Loucy (cell line): Measurements from ENCODE around the gene NEU4.

Source experiments
- H2AFZ ChIP-seq: fragments of 200-600 bp; sonication (generic); 2 replicates; pipeline ENCODE4 v1.6.0; 2016; ENCODE audit warnings: antibody characterized with exemption, mild to moderate bottlenecking, low read length, moderate library complexity
- H3F3A ChIP-seq: fragments of 200-600 bp; 2 replicates; pipeline ENCODE4 v1.6.0; 2016; ENCODE audit warnings: antibody characterized with exemption, low read depth, mild to moderate bottlenecking
- H3K27me3 ChIP-seq: fragments of 200-600 bp; sonication (generic); 2 replicates; pipeline ENCODE4 v1.6.1; 2014; ENCODE audit warnings: low read length, mild to moderate bottlenecking; ENCODE audit not compliant: insufficient read depth, poor library complexity, severe bottlenecking
- H3K36me3 ChIP-seq: fragments of 200-600 bp; sonication (generic); 2 replicates; pipeline ENCODE4 v1.6.1; 2016; ENCODE audit warnings: low read length; ENCODE audit not compliant: insufficient read depth
- H3K4me1 ChIP-seq: fragments of 200-600 bp; sonication (generic); 2 replicates; pipeline ENCODE4 v1.5.1; 2014; ENCODE audit warnings: low read length, mild to moderate bottlenecking; ENCODE audit not compliant: insufficient read depth, poor library complexity, severe bottlenecking
- H3K4me2 ChIP-seq: fragments of 200-600 bp; sonication (generic); 2 replicates; pipeline ENCODE4 v1.6.0; 2014; ENCODE audit warnings: antibody characterized with exemption, low read length, low read depth, mild to moderate bottlenecking; ENCODE audit not compliant: poor library complexity, severe bottlenecking
- H3K4me3 ChIP-seq: fragments of 200-600 bp; sonication (generic); 2 replicates; pipeline ENCODE4 v1.5.1; 2014; ENCODE audit warnings: low read length, mild to moderate bottlenecking, mixed read lengths; ENCODE audit not compliant: poor library complexity, severe bottlenecking
- H3K79me2 ChIP-seq: fragments of 200-600 bp; sonication (generic); 2 replicates; pipeline ENCODE4 v1.6.1; 2014; ENCODE audit warnings: low read length; ENCODE audit not compliant: insufficient read depth
- H3K9ac ChIP-seq: fragments of 200-600 bp; sonication (generic); 2 replicates; pipeline ENCODE4 v1.6.0; 2014; ENCODE audit warnings: mild to moderate bottlenecking, low read depth, low read length, moderate library complexity; ENCODE audit not compliant: poor library complexity, severe bottlenecking
- H3K9me2 ChIP-seq: fragments of 200-600 bp; sonication (generic); replicated peaks from 2 replicates; pipeline ENCODE4 v1.6.1; 2016; ENCODE audit warnings: low read depth, low read length, mixed read lengths
- H3K9me3 ChIP-seq: fragments of 200-600 bp; sonication (generic); 2 replicates; pipeline ENCODE4 v1.6.1; 2014; ENCODE audit warnings: mild to moderate bottlenecking, antibody characterized with exemption, low read length, low read depth; ENCODE audit not compliant: insufficient read depth
- H4K20me1 ChIP-seq: fragments of 200-600 bp; sonication (generic); 2 replicates; pipeline ENCODE4 v1.6.0; 2014; ENCODE audit warnings: antibody characterized with exemption, low read length, mild to moderate bottlenecking; ENCODE audit not compliant: insufficient read depth, poor library complexity, severe bottlenecking
- CTCF ChIP-seq: fragments of 200-600 bp; sonication (generic); conservative IDR thresholded peaks from 2 replicates; pipeline ENCODE4 v1.5.1; 2014; ENCODE audit warnings: mild to moderate bottlenecking, antibody characterized with exemption, low read length
- EZH2phosphoT487 ChIP-seq: fragments of 200-600 bp; IDR thresholded peaks from 2 replicates; pipeline ENCODE4 v1.6.1; 2018; ENCODE audit warnings: antibody characterized with exemption, mild to moderate bottlenecking, moderate library complexity, borderline replicate concordance

NEU4 gene

DNA sequence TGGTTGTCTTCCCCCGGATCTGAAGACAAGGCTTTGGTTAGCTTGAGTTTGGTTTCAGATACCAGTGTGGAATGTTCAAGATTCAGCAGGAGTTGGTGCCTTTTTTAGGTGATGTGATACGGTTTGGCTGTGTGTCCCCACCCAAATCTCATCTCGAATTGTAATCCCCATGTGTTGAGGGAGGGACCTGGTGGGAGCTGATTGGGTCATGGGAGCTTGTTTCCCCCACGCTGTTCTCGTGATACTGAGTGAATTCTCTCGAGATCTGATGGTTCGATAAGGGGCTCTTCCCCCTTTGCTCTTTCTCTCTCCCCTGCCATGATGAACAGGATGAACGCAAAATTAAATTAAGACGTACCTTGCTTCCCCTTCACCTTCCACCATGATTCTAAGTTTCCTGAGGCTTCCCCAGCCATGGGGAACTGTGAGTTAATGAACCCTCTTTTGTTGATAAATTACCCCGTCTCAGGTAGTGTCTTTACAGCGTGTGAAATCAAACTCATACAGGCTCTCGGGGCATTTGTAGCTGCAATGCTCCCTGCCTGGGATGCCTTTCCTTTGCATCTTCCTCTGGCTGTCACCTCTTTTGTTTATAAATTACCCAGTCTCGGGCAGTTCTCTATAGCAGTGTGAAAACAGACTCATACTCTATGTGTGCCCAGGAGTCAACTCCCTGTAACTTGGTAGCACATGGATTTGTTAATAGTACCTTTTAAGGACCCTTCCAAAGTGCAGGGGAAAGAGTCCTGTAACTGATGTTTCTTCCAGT is 28.4 kb downstream of the NEU4 start:
- Histone ChIP-seq H3K79me2 (no peaks in the 10 kb centered on the region), H2AFZ (no peak overlapping the region), H3K4me3 (no peak overlapping the region), H3K4me1 (peaks cover 7% of the 10 kb centered on the region), H3K4me2 (no peak overlapping the region), H3K27me3 (no peaks in the 10 kb centered on the region), H3K9me2 (no peaks in the 10 kb centered on the region), H3K9me3 (no peaks in the 10 kb centered on the region), H4K20me1 (no peaks in the 10 kb centered on the region), H3F3A (no peaks in the 10 kb centered on the region; the same call in 1 of the 2 replicates), H3K36me3 (no peaks in the 10 kb centered on the region), H3K9ac (no peak overlapping the region)
- TF ChIP-seq EZH2phosphoT487 (no peak), CTCF (no peak)

DNA sequence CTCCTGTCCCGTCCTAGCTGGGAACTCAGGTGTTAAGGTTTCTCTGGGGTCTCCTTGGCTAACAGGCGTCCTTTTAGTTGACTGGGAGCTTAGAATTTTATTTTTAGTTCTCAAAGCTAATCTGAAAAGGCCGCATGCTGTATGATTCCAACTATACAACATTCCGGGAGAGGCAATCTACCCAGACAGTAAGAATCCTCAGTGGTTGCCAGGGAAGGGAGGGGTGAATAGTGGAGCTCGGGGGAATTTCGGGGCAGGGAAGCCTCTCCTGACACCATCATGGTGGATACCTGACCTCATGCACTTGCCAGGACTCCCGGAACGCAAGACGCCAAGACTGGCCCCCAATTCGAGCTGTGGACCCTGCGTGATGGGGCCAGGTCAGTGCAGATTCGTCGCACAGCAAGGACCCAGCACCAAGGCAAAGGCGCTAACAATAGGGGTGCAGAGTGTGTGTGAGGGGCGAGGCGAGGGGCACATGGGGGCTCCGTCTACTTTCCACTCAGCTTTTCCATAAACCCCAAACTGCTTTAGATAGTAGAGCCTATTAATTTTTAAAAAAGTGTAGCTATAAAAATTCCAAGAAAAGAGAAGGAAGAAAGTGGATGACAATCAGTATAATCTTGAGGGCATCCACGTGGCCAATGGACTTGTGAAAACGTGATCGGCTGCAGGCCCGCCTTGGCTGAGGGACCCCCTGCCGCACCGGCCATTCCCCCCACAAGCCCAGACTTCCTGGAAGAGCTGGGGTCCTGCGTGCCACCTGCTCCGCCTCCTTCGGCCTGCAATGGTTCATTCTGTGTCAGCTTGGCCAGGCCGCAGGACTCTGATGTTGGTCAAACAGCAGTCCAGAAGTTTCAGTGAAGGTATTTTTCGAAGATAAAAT is 32.4 kb downstream of the NEU4 start:
- no peaks in the 10 kb centered on the region for H3F3A ChIP-seq
- no peaks in the 10 kb centered on the region for H3K9me2 ChIP-seq
- H3K9me3 ChIP-seq: no peaks in the 10 kb centered on the region
- H3K4me1 ChIP-seq: peaks cover 4% of the 10 kb centered on the region
- no peaks in the 10 kb centered on the region for H3K36me3 ChIP-seq
- H2AFZ ChIP-seq: no peak overlapping the region
- H3K79me2 ChIP-seq: no peaks in the 10 kb centered on the region
- no peak overlapping the region for H3K4me3 ChIP-seq
- TF ChIP-seq EZH2phosphoT487: no peak
- no peak for TF ChIP-seq CTCF
- H3K27me3 ChIP-seq: no peaks in the 10 kb centered on the region
- no peaks in the 10 kb centered on the region for H4K20me1 ChIP-seq
- H3K9ac ChIP-seq: no peak overlapping the region
- no peak overlapping the region for H3K4me2 ChIP-seq

DNA sequence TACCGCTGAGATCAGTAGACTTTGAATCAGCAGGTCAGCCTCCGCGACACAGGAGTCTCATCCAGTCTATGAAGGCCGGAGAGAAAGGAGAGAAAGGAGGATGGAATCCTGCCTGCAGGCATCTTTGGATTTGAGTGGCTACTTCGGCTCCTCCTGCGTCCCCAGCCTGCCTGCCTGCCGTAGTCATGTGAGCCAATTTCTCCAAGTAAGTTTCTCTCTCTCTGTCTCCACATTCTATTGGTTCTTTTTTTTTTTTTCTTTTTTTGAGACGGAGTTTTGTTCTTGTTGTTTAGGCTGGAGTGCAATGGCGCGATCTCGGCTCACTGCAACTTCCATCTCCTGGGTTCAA is 33.0 kb downstream of the NEU4 start:
- no peak overlapping the region for H3K4me3 ChIP-seq
- peaks cover under 1% of the 10 kb centered on the region for H3K4me1 ChIP-seq
- no peaks in the 10 kb centered on the region for H3F3A ChIP-seq
- H3K9me3 ChIP-seq: no peaks in the 10 kb centered on the region
- H3K79me2 ChIP-seq: no peaks in the 10 kb centered on the region
- H3K36me3 ChIP-seq: no peaks in the 10 kb centered on the region
- no peaks in the 10 kb centered on the region for H3K9me2 ChIP-seq
- TF ChIP-seq EZH2phosphoT487 (no peak), CTCF (no peak)
- no peak overlapping the region for H2AFZ ChIP-seq
- no peak overlapping the region for H3K4me2 ChIP-seq
- H4K20me1 ChIP-seq: no peaks in the 10 kb centered on the region
- no peaks in the 10 kb centered on the region for H3K27me3 ChIP-seq
- no peak overlapping the region for H3K9ac ChIP-seq
